GM21447 (cell line): Measurements from ENCODE around the gene ZNF736.
"Not testable (repeated sequence)": the region's sequence is repeated elsewhere in the genome, so short reads cannot be mapped to it uniquely, and the experiment has no call there.

Source experiments
- ATAC-seq: cut with Tn5 transposase; IDR thresholded peaks from one replicate; pipeline ENCODE4 v1.9.1; 2021; ENCODE audit not compliant: unreplicated experiment

The ZNF736 gene

DNA sequence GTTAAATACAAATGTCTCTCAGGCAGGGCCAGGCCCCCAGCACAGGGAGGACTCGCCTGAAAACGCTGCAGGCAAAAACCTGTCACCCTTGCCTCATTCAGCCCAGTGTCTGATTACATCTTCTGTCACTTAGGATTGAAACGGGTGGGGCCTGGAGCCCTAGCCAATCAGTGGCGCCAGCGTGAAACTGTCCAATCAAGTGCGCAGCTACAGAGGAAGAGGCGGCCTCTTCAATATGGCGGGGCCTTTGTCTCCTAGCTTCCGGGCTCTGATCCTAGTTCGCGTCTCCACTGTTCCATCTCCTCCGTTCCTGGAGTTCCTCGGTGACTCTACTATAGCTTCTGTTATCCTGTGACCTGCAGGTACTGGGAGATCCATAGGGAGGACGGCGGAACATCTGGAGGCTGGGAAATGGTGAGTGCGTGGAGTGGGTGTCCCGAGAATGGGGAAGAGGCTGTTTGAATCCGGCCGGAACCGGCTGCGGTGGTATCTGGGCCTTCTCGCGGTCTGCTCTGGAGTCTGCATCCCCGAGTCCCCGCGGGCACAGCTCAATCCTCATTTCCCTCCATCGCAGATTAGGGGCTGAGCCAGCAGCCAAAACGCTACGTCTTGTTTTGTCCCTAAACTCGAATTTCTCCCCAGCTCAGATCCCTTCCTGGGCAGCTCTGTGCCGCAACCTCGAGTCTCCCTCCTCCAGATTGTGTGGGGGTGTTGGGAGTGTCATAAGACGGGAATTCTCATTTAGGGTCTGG, at the start of gene ZNF736:
ZNF736 (plus strand) TSS at position 222 of the 752 bp plus-strand sequence; CDS start at position 412, 190 bp downstream.
- ATAC-seq: peak; percentile 100

DNA sequence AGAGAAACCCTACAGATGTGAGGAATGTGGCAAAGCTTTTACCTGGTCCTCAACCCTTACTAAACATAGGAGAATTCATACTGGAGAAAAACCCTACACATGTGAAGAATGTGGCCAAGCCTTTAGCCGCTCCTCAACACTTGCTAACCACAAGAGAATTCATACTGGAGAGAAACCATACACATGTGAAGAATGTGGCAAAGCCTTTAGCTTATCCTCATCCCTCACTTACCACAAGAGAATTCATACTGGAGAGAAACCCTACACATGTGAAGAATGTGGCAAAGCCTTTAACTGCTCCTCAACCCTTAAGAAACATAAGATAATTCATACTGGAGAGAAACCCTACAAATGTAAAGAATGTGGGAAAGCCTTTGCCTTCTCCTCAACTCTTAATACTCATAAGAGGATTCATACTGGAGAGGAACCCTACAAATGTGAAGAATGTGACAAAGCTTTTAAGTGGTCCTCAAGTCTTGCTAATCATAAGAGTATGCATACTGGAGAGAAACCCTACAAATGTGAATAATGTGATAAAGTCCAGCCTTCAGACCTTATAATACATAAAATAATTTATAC, 47.3 kb upstream of the ZNF736 start:
- no peak for ATAC-seq

DNA sequence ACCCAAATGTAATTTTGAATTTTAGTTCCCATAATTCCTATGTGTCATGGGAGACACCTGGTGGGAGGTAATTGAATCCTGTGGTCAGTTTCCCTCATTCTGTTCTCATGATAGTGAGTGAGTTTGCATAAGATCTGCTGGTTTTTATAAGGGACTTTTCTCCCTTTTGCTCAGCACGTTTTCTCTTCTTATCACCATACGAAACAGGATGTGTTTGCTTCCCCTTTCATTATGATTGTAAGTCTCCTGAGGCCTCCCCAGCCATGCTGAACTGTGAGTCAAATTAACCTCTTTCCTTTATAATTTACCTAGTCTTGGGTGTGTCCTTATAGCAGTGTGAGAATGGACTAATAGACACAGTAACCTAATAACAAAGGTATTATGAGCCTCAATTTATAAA, 36.1 kb upstream of the ZNF736 start:
- no peak for ATAC-seq

DNA sequence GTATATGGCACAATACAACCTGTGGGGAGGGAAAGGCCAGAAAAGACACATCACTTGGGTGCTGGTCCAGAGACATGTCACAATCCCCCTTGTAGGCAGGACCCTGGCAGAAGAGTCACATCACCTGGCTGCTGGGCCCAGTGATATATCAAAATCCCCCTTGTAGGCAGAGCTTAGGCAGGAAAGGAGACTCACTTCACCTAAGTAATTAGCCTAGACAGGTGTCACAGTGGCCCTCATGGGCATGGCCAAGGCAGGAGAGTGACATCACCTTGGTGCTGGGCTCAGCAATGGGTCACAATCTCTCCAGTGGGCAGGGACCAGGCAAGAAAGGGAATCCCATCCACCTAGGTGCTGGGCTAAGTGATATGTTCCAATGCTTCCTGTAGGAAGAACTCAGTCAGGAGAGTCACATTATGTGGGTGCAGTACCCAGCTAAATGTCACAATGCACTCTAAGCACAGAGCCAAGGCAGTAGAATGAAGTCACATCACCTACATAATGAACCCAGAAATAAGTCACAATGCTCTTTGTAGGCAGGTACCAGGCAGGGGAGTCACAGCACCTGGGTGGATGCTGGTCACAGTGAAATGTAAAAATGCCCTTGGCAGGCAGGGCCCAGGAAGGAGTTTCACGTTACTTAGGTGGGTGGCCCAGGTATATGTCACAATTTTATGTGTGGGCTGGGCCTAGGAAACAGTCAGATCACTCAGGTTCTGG, 18.9 kb upstream of the ZNF736 start:
- no peak for ATAC-seq

DNA sequence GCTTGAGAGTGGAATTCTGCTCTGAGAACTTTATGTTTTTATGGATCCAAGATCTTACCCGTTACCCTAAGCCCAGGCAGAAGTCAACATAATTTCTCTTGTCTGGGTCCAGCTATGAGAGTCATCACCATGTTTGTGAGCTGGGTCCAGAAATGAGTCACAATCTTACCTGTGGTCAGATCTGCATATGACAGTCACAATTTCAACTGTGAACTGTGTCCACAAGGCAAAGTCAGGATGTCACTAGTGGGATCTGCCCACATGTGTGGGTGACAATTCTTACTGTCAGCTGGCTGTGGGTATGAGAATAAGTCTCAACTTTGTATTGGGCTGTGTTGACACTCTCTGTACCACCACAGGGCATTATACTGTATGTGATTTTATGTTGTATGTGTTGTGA, 16.3 kb upstream of the ZNF736 start:
- not testable (repeated sequence) for ATAC-seq

DNA sequence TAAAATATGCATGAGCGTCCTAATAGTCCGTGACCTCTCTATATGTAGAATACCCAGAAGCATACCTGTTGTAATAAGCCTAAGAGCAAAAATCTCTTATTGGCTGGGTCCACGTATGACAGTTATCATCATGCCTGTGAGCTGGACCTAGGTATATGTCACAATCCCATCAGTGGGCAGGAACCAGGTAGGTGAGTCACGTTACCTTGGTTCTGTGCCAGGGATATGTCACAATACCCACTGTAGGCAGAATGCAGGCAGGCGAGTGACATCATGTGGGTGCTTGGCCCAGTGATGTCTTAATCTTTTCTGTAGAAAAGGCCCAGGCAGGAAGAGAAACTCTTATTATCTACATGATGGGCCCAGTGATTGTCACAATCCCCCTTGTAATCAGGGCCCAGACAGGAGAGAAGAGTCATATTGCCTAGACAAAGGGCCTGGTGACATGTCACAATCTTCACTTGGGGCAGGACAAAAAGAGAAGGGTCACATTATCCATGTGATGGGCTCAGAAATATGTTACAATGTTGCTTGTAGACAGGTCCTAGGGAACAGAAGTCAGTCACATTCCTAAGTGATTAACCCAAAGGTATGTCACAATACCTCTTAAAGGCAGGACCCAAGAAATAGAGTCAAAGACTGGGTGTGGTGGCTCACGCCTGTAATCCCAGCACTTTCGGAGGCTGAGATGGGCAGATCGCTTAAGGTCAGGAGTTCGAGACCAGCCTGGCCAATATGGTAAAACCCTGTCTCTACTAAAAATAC, 12.9 kb upstream of the ZNF736 start:
- no peak for ATAC-seq

DNA sequence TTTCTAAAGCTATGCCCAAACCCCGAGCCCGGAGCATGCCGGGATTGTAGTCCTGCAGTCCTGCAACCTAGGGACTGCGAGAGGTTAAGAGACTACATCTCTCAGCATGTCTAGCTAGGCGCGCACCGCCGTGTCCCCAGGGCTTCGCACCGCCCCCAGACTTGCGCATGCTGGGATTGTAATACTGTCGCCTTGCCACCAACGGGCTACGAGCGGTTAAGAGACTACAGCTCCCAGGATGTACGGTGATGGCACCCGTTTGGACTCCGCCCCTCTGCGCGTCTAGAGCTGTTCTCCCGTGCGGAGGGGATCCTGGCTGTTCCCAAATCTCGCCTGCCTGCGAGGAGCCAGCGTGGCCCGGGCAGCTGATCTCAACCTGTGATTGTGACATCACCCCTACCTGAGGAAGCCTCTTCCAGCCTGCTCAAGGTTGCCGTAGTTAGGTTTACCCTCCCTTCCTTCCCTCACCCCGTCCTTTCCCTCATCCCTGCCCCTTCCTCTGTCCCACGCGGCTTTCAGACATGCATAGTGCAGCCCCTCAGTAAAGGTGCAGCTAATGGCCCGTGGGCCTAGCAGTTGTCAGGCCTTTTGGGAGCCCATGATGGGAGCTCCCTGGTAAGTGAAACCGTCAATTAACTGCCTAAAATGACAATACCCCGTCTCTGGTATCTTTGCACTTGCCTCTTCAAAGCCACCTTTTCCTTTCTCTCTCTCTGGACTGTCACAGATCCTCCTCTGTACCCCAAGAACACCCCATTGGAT, 6.3 kb upstream of the ZNF736 start:
- peak; percentile 97 for ATAC-seq

DNA sequence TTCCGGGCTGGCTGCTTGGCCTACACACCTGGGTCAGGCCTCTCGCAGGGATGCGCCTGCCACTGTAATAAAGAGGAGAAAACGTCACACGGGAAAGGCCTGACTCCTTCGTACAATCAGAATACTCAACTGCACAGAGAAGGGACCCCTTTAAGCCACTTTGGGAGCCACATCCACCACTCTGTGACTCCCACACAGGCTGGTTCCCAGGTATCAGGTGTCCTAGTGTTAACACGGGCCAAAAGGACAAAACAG, 5.8 kb upstream of the ZNF736 start:
- ATAC-seq: no peak

DNA sequence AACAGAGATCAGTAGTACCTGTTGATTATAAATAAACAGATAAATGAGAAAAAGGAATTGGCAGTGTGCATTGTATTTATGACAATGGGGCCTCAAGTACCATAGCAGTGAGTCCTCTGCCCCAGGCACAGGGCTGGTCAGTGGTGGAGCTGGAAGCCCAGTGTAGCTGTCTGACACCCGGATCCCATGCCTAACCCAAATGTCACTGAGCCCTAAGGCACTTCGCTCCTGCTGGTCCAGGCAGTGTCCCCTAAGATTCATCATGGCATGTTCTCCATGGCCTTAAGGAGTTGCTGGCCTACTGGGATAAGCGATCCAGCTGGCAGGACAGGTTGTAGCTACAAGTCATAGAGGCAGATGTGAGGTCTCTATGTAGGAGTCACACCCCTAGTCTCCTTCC, 3.3 kb upstream of the ZNF736 start:
- no peak for ATAC-seq

DNA sequence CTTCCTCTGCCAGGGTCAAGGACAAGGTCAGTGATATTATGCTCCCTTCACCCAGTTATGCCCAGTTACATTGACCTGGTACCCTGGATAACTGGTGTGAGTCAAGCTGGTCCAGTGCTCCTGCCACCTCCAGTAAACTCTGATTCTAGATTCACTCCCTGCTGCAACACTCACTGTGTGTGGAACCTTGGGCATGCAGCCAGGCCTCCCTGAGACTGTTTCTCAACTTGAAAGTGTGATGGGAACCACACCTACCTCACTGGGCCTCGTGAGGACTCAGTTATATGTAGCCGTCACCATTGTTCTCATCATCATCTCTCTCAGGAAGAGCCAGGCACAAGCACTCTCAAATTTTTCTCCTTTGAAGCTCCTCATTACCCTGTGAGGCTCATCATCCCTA, 935 bp upstream of the ZNF736 start:
- ATAC-seq: no peak

DNA sequence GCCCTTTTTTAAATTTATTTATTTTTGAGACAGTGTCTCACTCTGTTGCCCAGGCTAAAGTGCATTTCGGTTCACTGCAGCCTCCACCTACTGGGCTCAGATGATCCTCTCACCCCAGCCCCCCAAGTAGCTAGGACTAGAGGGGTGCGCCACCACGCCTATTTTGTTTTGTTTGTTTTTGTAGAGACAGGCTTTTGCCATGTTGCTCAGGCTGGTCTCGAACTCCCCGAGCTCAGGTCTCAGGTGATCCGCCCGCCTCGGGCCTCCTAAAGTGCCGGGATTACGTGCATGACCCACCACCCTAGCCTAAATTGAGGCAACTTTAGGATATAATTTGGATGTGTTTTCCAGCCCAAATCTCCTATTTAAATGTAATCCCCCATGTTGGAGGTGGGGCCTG, 805 bp downstream of the ZNF736 start:
- ATAC-seq: no peak

DNA sequence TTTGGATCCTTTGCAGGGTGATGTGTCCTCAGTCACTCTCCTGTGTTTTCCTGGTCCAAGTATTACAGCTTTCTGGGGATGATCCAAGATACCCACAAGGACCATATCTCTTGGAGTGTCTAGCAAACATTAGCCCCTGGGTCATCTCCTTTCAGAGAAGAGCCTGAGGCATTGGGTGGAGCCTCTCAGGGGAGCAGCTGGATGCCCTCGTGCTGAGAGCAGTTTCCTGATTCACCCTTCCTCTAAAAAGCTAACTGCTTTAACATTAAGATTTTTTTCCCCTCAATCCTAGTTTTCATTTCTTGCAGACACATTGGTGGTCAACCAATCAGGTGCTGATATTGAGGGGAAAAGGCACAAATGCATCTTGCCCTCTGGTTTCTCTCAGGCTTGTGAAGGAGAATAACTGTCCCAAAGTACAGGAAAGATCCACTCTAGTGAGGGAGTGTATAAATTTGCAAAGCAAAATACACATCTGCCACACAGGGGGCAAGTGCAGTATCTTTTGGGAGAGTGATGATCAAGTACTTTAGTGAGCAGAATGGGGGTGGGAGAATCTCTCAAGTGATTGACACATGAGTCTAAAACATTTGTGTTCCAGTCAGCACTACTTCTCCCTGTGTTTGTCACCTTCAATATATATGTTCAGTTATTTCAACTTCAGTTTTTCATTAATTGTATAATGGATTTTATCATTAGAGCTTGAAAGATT, 2.4 kb downstream of the ZNF736 start:
- not testable (repeated sequence) for ATAC-seq

DNA sequence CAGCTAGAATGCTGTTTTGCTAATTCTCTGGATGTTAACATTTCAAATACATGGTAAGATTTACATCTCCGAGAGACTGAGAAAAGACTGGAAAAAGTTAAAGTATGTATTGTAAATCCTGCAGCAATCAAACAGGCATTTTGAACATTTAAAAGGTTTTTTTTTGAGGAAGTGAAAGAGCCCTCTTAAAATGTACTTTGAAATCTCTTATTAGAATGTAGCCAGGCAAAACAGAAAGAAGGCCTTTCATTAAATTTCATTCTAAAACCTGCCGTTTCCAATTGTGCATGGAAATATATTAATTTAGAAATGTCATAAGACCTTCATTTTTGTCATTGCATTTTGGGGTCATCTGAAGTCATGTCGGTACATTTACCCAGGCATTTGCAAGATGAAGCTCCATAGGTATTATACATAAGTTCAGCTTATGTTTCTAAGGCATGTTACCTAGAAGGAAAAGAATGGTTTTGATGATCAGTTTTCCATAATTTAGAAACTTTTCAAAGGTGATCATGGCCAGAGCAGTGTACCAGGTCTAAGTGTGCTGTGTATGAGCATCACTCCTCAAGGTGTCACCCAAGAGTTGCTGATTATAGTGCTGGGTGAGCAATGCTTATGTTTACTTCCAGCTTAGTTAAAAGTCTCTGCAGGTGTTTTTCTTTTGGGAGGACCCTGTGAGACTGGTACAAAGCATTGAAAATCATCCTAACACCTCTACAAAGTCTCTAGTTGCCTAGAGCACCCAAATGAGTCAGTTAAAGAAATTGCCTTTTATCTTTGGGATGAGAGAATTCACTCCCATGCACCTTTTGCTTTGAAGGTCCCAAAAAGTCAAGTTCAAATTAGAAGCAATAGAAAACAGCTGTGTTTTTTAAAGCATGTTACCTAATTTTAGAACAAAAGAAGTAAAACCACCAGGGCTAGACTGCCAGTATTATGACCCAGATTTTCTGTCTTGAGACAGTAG, 7.1 kb downstream of the ZNF736 start:
- ATAC-seq: no peak

DNA sequence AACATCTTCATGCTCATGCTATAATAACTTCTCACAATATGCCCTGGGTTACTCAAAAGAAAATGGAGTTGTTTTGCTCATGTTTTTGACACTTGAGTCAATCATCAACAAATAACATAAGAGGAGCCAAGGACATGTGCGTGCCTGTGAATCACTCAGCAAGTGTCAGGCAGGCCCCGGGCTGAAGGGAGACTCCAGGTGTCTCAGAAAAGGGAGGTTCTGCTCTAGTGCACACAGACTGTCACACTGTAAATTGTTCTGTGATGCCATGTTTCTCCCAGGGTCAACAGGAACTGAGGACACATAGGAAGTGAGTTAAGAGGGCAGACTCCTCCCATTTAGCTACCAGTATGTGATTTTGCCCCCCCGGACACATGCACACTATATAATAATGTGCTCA, 10.4 kb downstream of the ZNF736 start:
- ATAC-seq: not testable (repeated sequence)

DNA sequence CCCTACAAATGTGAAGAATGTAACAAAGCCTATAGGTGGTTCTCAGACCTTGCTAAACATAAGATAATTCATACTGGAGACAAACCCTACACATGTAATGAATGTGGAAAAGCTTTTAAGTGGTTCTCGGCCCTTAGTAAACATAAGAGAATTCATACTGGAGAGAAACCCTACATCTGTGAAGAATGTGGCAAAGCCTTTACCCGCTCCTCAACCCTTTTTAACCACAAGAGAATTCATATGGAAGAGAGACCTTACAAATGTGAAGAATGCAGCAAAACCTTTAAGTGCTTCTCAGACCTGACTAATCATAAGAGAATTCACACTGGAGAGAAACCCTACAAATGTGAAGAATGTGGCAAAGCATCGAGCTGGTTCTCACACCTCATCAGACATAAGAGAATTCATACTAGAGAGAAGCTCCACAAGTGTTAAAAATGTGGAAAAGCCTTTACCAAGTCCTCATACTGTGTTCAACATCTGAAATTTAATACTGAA, 35.0 kb downstream of the ZNF736 start:
- not testable (repeated sequence) for ATAC-seq

DNA sequence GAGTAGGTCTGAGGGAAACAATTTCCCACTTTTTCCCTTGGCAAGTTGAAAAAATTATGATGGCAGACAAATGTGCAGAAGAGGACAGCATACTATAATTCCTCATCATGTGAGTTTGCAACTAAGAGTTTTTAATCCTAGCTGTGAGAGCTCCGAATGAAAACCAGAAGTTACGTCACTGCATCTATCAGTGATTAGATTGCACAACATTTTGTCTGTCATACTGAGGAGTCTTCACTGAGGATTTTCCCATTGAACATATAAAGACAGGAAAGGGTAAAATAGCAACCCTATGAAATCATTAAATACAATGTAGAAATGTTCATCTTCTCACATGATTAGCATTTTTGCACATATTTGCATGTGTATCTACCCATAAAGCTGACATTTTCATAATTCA, 45.8 kb downstream of the ZNF736 start:
- no peak for ATAC-seq

DNA sequence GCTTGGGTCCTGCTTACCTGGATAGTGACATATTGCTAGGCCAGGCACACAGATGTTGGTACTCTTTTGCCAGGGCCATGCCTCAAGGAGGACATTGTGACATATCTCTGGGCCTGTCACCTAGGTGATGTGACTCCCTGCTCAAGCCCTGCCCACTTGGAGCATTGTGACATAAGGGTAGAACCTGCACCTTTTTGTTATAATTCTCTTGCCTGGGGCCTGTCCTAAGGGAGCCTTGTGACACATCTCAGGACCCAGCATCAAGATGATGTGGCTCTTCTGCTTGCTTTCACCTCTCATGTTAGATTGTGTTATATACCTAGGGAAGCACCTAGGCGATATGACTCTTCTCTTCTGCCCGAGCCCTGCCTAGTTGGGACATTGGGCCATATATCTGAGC, 57.4 kb downstream of the ZNF736 start:
- ATAC-seq: no peak

DNA sequence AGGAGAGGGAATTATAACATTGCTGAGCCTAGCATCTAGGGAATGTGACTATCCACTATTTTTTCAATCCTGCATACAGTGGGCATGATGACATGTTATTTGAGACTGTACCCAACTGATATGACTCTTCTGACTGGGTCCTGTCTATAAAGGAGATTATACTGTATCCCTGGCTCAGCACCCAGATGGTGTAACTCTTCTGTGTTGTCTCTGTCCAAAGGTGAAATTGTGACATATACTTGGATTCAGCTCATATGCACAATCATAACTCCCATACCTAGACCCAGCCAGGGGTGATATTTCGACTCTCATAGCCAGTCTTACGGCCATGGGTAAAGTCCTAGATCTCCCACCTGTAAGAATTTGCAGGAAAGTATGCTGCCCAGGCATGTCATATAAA, 59.3 kb downstream of the ZNF736 start:
- no peak for ATAC-seq

DNA sequence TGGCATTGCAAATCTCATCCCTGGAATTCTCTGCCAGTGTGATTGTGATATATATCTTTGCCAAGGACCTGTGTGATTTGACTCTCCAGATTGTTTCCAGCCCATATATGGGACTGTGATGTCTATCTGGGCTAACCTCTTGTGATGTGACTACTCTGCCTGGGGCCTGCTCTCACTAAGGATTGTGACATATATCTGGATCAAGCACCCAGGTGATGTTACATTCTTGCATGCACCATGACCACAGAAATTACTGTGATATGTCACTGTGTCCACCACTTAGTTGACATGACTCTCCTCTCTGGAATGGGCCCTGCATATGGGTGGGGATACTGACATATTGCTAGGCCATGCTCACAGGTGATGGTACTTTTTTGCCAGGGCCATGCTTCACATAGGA, 86.6 kb downstream of the ZNF736 start:
- no peak for ATAC-seq
